PC-3 (cell line): ENCODE data around the gene SPATA2.

Source experiments
- EZH2 ChIP-seq: fragments of 300-600 bp; sonication (generic); IDR thresholded peaks from one replicate; pipeline ENCODE4 v1.6.1; 2017; ENCODE audit warnings: antibody characterized with exemption, mild to moderate bottlenecking, low read length; ENCODE audit not compliant: unreplicated experiment
- TF ChIP-seq, protein P1 (sequence below): fragments of 300-600 bp; sonication (generic); conservative IDR thresholded peaks from 2 replicates; pipeline ENCODE4 v1.5.1; 2017; ENCODE audit warnings: antibody characterized with exemption, low read depth, mild to moderate bottlenecking, low read length

DNA sequence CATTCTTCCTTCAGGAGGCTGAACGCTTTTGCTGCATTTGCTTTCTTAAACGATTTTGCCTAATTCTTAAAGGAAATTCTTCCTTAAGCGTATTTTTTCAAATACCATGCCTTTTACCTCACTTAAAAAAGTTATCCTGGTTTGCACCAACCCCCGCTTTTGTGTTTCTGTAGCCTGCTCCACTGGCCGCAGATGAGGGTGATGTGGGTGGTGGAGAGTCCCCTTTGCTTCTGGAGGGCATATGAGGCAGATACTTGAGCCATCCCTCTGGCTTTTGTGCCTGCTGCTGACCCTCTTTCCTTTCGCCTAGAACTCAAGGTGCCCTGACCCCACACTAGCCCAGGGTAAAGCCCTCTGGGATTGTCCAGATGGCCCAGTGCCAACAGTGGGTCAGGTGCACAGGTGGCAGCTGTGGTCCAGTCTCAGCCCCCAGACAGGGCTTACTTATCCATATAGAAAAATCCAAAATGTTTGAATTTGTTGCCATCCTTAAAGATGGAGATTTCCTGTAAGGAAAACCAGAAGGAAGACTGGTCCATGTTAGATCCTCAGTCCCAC lies 43.9 kb downstream of the SPATA2 start:
- TF ChIP-seq, protein P1, sequence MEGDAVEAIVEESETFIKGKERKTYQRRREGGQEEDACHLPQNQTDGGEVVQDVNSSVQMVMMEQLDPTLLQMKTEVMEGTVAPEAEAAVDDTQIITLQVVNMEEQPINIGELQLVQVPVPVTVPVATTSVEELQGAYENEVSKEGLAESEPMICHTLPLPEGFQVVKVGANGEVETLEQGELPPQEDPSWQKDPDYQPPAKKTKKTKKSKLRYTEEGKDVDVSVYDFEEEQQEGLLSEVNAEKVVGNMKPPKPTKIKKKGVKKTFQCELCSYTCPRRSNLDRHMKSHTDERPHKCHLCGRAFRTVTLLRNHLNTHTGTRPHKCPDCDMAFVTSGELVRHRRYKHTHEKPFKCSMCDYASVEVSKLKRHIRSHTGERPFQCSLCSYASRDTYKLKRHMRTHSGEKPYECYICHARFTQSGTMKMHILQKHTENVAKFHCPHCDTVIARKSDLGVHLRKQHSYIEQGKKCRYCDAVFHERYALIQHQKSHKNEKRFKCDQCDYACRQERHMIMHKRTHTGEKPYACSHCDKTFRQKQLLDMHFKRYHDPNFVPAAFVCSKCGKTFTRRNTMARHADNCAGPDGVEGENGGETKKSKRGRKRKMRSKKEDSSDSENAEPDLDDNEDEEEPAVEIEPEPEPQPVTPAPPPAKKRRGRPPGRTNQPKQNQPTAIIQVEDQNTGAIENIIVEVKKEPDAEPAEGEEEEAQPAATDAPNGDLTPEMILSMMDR, result no peak
- TF ChIP-seq EZH2, result no peak
